Stimulated activated CD8-positive, alpha-beta memory T cell treated with anti-CD3 and anti-CD28 coated beads, Interleukin-4, amount 100 ng/mL, for 4 hours (primary cell): ENCODE data around the gene SCUBE1.

Experiments
- DNase-seq, 2 donors: peaks; one replicate each; pipeline ENCODE4 v3.0.0-alpha.2; 2020; ENCODE audit warnings: low read depth in 2 of 2, low spot score in 1 of 2

The SCUBE1 gene

GRCh38 chr22:43220625-43221380 lies 122.4 kb downstream of the SCUBE1 start:
- no peak for DNase-seq

GRCh38 chr22:43218786-43219185 lies 124.4 kb downstream of the SCUBE1 start:
- DNase-seq = no peak

- no peak for DNase-seq
Measured at GRCh38 chr22:43217285-43218030, 125.7 kb downstream of the SCUBE1 start.

GRCh38 chr22:43216738-43217137 lies 126.4 kb downstream of the SCUBE1 start:
- no peak for DNase-seq

GRCh38 chr22:43213962-43214361 lies 129.2 kb downstream of the SCUBE1 start:
- no peak for DNase-seq

GRCh38 chr22:43213051-43213450 lies 130.1 kb downstream of the SCUBE1 start:
- no peak for DNase-seq

- no peak for DNase-seq
Measured at GRCh38 chr22:43212434-43212952, 130.7 kb downstream of the SCUBE1 start.

GRCh38 chr22:43211941-43212433 lies 131.2 kb downstream of the SCUBE1 start:
- no peak for DNase-seq

- no peak for DNase-seq
Measured at GRCh38 chr22:43210631-43211515, 132.3 kb downstream of the SCUBE1 start.

- no peak for DNase-seq
Measured at GRCh38 chr22:43209971-43210370, 133.2 kb downstream of the SCUBE1 start.

GRCh38 chr22:43209523-43209890 lies 133.7 kb downstream of the SCUBE1 start:
- DNase-seq = no peak

GRCh38 chr22:43208703-43209522 lies 134.3 kb downstream of the SCUBE1 start:
- DNase-seq = no peak

- no peak for DNase-seq
Measured at GRCh38 chr22:43207849-43208702, 135.1 kb downstream of the SCUBE1 start.

- no peak for DNase-seq
Measured at GRCh38 chr22:43207386-43207785, 135.8 kb downstream of the SCUBE1 start.

- DNase-seq = no peak
Measured at GRCh38 chr22:43206509-43207161, 136.5 kb downstream of the SCUBE1 start.

- DNase-seq = no peak
Measured at GRCh38 chr22:43205748-43206508, 137.2 kb downstream of the SCUBE1 start.

GRCh38 chr22:43205261-43205691 lies 137.9 kb downstream of the SCUBE1 start:
- DNase-seq = no peak

- no peak for DNase-seq
Measured at GRCh38 chr22:43203471-43203981, 139.6 kb downstream of the SCUBE1 start.
